Fibroblast of lung (primary cell): ENCODE results near the gene MPRIP. TPM values are rescaled to one million over a fixed set of nuclear protein-coding genes. Genes with fewer than 3 reads are reported as not detected.

Experiments used
- DNase-seq, 2 donors: peaks; one replicate each; pipeline versions ENCODE4 v3.0.0 to v3.0.0-alpha.2; 2010; ENCODE audit warnings: low read depth in 2 of 2
- H2AFZ ChIP-seq: 2 replicates; pipeline ENCODE4 v1.5.1; 2012; ENCODE audit warnings: low read length, control low read depth, inconsistent platforms
- H3K27ac ChIP-seq: 2 replicates; pipeline ENCODE4 v1.5.1; 2011; ENCODE audit warnings: low read length, control low read depth; ENCODE audit not compliant: insufficient read depth
- H3K27me3 ChIP-seq: 2 replicates; pipeline ENCODE4 v1.5.1; 2011; ENCODE audit warnings: mild to moderate bottlenecking, low read length; ENCODE audit not compliant: control insufficient read depth, insufficient read depth
- H3K36me3 ChIP-seq: 2 replicates; pipeline ENCODE4 v1.5.1; 2011; ENCODE audit warnings: low read length; ENCODE audit not compliant: control insufficient read depth, insufficient read depth
- H3K4me1 ChIP-seq: 2 replicates; pipeline ENCODE4 v1.5.1; 2011; ENCODE audit warnings: low read length; ENCODE audit not compliant: control insufficient read depth, insufficient read depth; ENCODE audit errors: extremely low read depth
- H3K4me2 ChIP-seq: 2 replicates; pipeline ENCODE4 v1.5.1; 2011; ENCODE audit warnings: low read length, control low read depth; ENCODE audit not compliant: insufficient read depth; ENCODE audit errors: extremely low read depth
- H3K4me3 ChIP-seq, 4 experiments: fragments of 200-600 bp in 1 of 4; sonication (generic) in 1 of 4; replicated peaks in 1 of 4; 2 replicates each; pipeline ENCODE4 v1.5.1; 2011 to 2016; ENCODE audit warnings: low read length in 4 of 4, low read depth in 3 of 4, mild to moderate bottlenecking in 3 of 4, control low read depth in 2 of 4, inconsistent platforms in 1 of 4, mixed read lengths in 1 of 4; ENCODE audit not compliant: insufficient read depth in 1 of 4; ENCODE audit errors: control extremely low read depth in 1 of 4
- H3K79me2 ChIP-seq: 2 replicates; pipeline ENCODE4 v1.5.1; 2012; ENCODE audit warnings: mild to moderate bottlenecking, low read length, inconsistent platforms; ENCODE audit not compliant: control insufficient read depth, insufficient read depth
- H3K9ac ChIP-seq: 2 replicates; pipeline ENCODE4 v1.5.1; 2011; ENCODE audit warnings: mild to moderate bottlenecking, low read length, control low read depth; ENCODE audit not compliant: insufficient read depth
- H3K9me3 ChIP-seq: 2 replicates; pipeline ENCODE4 v1.5.1; 2012; ENCODE audit warnings: low read depth, low read length; ENCODE audit not compliant: control insufficient read depth, insufficient read depth
- H4K20me1 ChIP-seq: 2 replicates; pipeline ENCODE4 v1.5.1; 2011; ENCODE audit warnings: low read length; ENCODE audit not compliant: control insufficient read depth, insufficient read depth; ENCODE audit errors: extremely low read depth
- CTCF ChIP-seq, 2 donors: IDR thresholded peaks in 1 of 2; conservative IDR thresholded peaks in 1 of 2; 1 replicate in 1 of 2; 2 replicates in 1 of 2; pipeline ENCODE4 v1.5.1; 2011 to 2012; ENCODE audit warnings: low read length in 2 of 2, control low read depth in 1 of 2, inconsistent platforms in 1 of 2, low read depth in 1 of 2, mild to moderate bottlenecking in 1 of 2
- EZH2 ChIP-seq: IDR thresholded peaks from 2 replicates; pipeline ENCODE4 v1.5.1; 2012; ENCODE audit warnings: low read length, control low read depth, mild to moderate bottlenecking; ENCODE audit errors: missing control alignments
- polyA plus RNA-seq, 2 donors: library from polyadenylated mRNA; depleted of rRNA in 1 of 2; stranded (reverse) in 1 of 2; unstranded in 1 of 2; fragments of >200 nt; gene quantifications; 2 replicates each; pipeline ENCODE4 v1.2.1, GENCODE V29; 2011 to 2012; ENCODE audit warnings: missing spikeins in 1 of 2
- total RNA-seq: library from RNA; depleted of rRNA; stranded (reverse); fragments of >200 nt; gene quantifications from 2 replicates; pipeline ENCODE4 v1.2.1, GENCODE V29; 2014

Gene MPRIP
- total and polyA plus RNA-seq, 2 donors (not counting 1 experiment from before 2014, with no cell fraction given): 104 to 124 TPM

- H4K20me1 ChIP-seq: no peaks in the 10 kb centered on the region
Observed at GRCh38 chr17:17129466-17129865, 87.2 kb downstream of the MPRIP start.

GRCh38 chr17:17130077-17130844, 88.0 kb downstream of the MPRIP start:
- peaks cover 29% of the 10 kb centered on the region for H3K36me3 ChIP-seq
- no peaks in the 10 kb centered on the region for H3K9me3 ChIP-seq
- H3K4me2 ChIP-seq: no peak overlapping the region
- no peak overlapping the region for H3K4me3 ChIP-seq
- H3K79me2 ChIP-seq: peaks cover 13% of the 10 kb centered on the region
- H3K4me1 ChIP-seq: peaks cover 2% of the 10 kb centered on the region
- H3K27ac ChIP-seq: no peak overlapping the region
- H3K27me3 ChIP-seq: no peaks in the 10 kb centered on the region
- no peak overlapping the region for H3K9ac ChIP-seq
- H4K20me1 ChIP-seq: no peaks in the 10 kb centered on the region
- no peak for DNase-seq
- no peak for TF ChIP-seq CTCF (conservative IDR thresholded peaks at IDR 0.05 in 1 of 2, IDR thresholded peaks at IDR 0.05 in 1 of 2; ENCODE audit: low read depth in 1 of 2, low read length in 2 of 2)
- H2AFZ ChIP-seq: no peak overlapping the region

More at GRCh38 chr17:17129466-17129865, 87.2 kb downstream of the MPRIP start:
- Histone ChIP-seq H3K4me2 (no peak overlapping the region), H3K4me1 (peaks cover 2% of the 10 kb centered on the region), H3K79me2 (peaks cover 20% of the 10 kb centered on the region), H3K4me3 (no peak overlapping the region), H3K27me3 (no peaks in the 10 kb centered on the region), H3K27ac (no peak overlapping the region), H3K36me3 (peaks cover 29% of the 10 kb centered on the region), H3K9me3 (no peaks in the 10 kb centered on the region), H2AFZ (no peak overlapping the region), H3K9ac (no peak overlapping the region)
- no peak for DNase-seq
- TF ChIP-seq EZH2: no peak
- no peak for TF ChIP-seq CTCF (conservative IDR thresholded peaks at IDR 0.05 in 1 of 2, IDR thresholded peaks at IDR 0.05 in 1 of 2; ENCODE audit: low read depth in 1 of 2, low read length in 2 of 2)

- Histone ChIP-seq H3K4me3 (no peak overlapping the region), H3K4me2 (no peak overlapping the region), H2AFZ (no peak overlapping the region), H3K79me2 (peaks cover 5% of the 10 kb centered on the region), H3K27ac (no peak overlapping the region), H3K27me3 (no peaks in the 10 kb centered on the region), H3K4me1 (no peaks in the 10 kb centered on the region), H3K9me3 (no peaks in the 10 kb centered on the region), H3K9ac (no peak overlapping the region), H3K36me3 (peaks cover 32% of the 10 kb centered on the region), H4K20me1 (no peaks in the 10 kb centered on the region)
- no peak for DNase-seq
- TF ChIP-seq CTCF (conservative IDR thresholded peaks at IDR 0.05 in 1 of 2, IDR thresholded peaks at IDR 0.05 in 1 of 2; ENCODE audit: low read depth in 1 of 2, low read length in 2 of 2) (no peak), EZH2 (no peak)
Observed at GRCh38 chr17:17131839-17132238, 89.6 kb downstream of the MPRIP start.
